NB4 (cell line): Measurements from ENCODE around the gene SHB.

Experiments
- DNase-seq: peaks from one replicate; pipeline ENCODE4 v3.0.0; 2010; ENCODE audit warnings: low read depth
- H3K4me3 ChIP-seq: one replicate; pipeline ENCODE4 v1.5.1; 2011; ENCODE audit warnings: mild to moderate bottlenecking, low read depth, low read length, moderate library complexity
- MYC ChIP-seq: IDR thresholded peaks from 2 replicates; pipeline ENCODE4 v1.6.1; 2011; ENCODE audit warnings: low read depth, low read length
- POLR2A ChIP-seq: IDR thresholded peaks from 2 replicates; pipeline ENCODE4 v1.6.1; 2011; ENCODE audit warnings: mild to moderate bottlenecking; ENCODE audit not compliant: insufficient read length; ENCODE audit errors: extremely low read depth
- TF ChIP-seq, protein P1 (sequence below): IDR thresholded peaks from 2 replicates; pipeline ENCODE4 v1.6.1; 2011; ENCODE audit warnings: low read depth, low read length
- TF ChIP-seq, protein P2 (sequence below): IDR thresholded peaks from one replicate; pipeline ENCODE4 v1.5.1; 2012; ENCODE audit warnings: low read depth, low read length

Gene SHB

DNA sequence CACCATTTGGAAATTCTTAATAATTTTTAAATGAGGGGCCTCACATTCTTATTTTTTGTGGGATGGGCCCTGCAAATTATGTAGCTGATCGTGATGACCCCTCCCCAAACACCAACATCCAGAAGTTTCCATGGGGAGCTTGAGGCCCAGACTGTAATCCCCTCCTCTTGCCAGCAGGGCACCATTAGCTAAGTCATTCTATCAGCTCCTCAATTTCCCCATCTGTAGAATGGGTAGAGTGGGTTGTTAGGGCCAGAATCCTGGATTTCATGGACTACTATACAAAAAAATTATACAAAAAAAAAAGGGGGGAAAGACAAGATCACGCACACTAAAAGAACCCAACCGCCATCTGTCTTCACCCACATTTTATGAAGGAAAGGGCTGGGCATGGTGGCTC, 38.4 kb downstream of the SHB start:
- TF ChIP-seq POLR2A (no peak), MYC (no peak)
- TF ChIP-seq, protein P1, sequence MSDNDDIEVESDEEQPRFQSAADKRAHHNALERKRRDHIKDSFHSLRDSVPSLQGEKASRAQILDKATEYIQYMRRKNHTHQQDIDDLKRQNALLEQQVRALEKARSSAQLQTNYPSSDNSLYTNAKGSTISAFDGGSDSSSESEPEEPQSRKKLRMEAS: no peak
- TF ChIP-seq, protein P2, sequence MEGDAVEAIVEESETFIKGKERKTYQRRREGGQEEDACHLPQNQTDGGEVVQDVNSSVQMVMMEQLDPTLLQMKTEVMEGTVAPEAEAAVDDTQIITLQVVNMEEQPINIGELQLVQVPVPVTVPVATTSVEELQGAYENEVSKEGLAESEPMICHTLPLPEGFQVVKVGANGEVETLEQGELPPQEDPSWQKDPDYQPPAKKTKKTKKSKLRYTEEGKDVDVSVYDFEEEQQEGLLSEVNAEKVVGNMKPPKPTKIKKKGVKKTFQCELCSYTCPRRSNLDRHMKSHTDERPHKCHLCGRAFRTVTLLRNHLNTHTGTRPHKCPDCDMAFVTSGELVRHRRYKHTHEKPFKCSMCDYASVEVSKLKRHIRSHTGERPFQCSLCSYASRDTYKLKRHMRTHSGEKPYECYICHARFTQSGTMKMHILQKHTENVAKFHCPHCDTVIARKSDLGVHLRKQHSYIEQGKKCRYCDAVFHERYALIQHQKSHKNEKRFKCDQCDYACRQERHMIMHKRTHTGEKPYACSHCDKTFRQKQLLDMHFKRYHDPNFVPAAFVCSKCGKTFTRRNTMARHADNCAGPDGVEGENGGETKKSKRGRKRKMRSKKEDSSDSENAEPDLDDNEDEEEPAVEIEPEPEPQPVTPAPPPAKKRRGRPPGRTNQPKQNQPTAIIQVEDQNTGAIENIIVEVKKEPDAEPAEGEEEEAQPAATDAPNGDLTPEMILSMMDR: no peak
- H3K4me3 ChIP-seq: no peak overlapping the region
- no peak for DNase-seq

DNA sequence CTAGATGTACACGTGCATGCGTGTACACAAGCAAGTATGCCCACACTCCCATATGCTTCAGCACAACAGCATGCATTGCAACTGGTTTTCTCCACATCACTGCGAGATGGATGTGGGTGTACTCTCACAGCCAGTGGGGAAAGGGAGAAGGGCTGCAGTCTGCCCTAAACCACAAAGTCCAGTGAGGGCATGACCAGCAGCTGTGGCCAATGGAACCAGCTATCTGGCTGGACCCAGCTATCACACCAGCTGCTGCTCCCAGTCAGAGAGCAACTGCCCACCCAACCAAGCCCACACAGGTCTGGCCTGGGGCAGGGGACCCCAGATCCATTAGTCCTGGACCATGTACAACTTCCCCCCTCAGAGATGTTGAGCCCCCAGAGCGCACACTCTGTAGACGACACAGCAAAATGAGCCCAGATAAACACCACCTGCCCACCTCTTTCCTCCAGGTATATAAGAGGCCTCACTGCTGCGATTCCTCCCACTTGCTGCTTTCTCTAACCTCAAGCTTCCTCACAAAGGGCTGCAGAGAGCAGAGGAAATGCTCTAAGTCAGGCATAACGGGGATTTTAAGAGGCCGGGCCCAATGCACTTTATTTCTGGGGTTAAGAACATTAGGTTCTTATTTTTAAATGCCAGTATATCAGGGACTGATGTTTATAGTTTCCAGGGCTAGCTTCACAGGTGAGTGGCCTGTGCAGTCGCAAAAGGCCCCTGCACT, 39.0 kb downstream of the SHB start:
- DNase-seq: no peak
- TF ChIP-seq, protein P2: no peak
- TF ChIP-seq POLR2A (no peak), MYC (no peak)
- TF ChIP-seq, protein P1: no peak
- no peak overlapping the region for H3K4me3 ChIP-seq

DNA sequence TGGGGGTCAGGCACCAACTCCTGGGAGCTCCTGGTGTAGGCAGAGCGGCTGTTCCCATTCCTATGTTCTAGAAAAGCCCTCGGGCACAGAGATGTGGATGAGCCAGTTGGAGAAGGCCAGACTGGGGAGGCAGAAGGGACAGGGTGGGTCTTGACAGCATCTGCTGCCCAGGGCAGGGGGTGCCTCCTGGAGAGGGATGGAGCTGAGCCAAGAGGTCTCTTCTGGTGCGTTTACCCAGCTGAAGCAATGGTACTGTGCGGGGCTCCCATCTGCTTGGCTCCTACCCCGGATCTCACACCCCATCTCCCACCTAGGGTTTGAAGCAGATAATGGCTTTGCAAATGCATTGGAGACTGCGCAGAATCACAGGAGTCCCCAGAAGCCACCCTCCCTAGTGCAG, 41.3 kb downstream of the SHB start:
- DNase-seq: no peak
- TF ChIP-seq MYC (no peak), POLR2A (no peak)
- TF ChIP-seq, protein P2: no peak
- TF ChIP-seq, protein P1: no peak
- no peak overlapping the region for H3K4me3 ChIP-seq

DNA sequence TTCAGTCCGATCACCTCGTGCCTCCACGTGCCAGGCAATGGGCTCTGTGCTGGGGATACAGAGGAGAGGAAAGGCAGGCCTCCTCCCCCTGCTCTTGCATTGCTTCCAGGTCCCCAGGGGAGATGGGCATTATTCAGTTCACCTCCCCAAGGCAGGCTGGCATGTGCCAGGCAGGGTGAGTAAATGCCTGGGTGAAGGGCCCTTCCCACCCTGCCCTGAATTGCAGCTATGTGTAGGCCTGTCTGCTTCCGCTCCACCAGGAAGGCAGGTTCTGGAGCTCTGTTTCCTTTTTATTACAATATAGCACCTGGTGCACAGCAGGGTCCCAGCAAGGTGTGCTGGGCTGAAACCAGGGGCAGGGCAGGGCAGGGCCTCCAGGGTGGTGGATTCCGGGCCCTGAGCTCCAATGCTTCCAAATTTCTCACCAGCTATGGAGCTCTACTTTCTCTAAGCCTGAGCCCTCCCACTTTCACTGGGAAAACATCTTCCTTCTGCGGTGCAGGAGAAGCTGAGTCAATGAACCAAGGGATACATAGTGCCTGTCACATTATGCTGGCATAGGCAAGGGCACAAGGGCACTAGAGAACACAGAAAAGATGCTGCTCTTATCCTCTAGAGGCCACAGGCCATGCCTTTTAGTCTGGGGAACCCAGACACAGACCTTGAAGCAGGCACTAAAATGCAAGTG, 42.0 kb downstream of the SHB start:
- no peak overlapping the region for H3K4me3 ChIP-seq
- DNase-seq: no peak
- TF ChIP-seq, protein P1: no peak
- TF ChIP-seq, protein P2: no peak
- no peak for TF ChIP-seq POLR2A
- no peak for TF ChIP-seq MYC

DNA sequence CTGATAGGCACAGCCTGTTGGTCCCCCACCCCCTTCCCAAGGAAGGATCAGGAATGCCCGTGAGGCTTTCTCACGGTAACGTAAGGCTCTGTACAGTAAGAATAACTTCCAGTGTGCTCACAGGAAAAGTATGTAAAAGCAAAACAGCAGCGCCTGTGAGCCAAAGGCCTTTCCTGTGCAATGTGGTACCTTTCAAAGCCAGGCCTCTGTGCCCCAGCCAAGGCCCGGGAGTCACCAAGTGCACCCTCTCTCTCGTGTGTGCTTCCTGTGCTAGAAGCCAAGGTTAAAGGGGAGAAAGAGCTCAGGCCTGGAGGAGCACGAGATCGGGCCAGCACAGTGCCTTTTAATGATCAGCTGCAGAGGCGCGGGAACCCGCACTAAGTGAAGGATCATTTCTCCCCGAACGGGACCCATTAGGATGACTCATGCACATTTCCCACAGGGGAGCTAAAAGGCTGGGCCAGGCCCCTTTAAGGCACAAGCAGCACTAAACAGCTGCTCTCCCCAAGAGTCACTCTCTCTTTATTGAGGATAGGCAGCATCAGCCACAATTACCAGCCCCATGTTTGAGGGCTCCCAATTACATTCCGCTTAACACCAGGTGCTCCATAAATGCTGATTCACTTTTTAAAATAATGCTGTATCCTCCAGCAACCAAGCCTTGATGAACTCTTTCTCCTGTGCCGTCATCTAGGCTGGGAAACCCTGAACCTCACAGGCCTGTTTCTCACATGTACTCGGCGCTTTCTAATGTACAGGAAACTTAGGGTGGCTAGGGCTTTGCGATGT, 42.8 kb downstream of the SHB start:
- TF ChIP-seq MYC (no peak), POLR2A (no peak)
- TF ChIP-seq, protein P2: no peak
- TF ChIP-seq, protein P1: no peak
- no peak overlapping the region for H3K4me3 ChIP-seq
- DNase-seq: peak; percentile 72
